ENCODE measurements around the gene WFDC10B.
"Not testable (repeated sequence)": the region's sequence is repeated elsewhere in the genome, so short reads cannot be mapped to it uniquely, and the experiment has no call there.

Gene WFDC10B

DNA sequence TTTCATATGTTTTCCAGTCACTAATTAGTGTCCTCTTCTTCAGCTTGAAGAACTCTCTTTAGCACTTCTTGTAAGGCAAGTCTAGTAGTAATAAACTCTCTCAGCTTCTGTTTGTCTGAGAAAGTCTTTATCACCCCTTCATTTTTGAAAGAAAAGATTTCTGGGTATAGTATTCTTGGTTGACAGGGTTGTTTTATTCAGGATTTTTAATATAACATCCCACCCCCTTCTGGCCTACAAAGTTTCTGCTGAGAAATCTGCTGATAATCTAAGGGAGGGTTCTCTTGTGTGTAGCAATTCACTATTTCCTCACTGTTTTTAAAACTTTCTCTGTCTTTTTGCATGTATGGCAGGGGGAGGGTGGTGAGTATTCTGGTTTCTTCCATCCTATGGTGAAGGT lies 25.2 kb downstream of the WFDC10B start:
- Histone ChIP-seq H3K4me2 (ENCODE audit: low read length) (no peak overlapping the region), H3F3A (ENCODE audit: insufficient read depth, low read length) (no peaks in the 10 kb centered on the region), H4K20me1 (ENCODE audit: insufficient read depth, low read length) (no peaks in the 10 kb centered on the region)

GRCh38 chr20:45672765-45673164 lies 32.1 kb downstream of the WFDC10B start:
- Histone ChIP-seq H3K9me3 (ENCODE audit: low read length) (no peaks in the 10 kb centered on the region), H3K9me2 (ENCODE audit: low read depth, low read length) (no peaks in the 10 kb centered on the region), H3K36me3 (ENCODE audit: insufficient read depth, low read length) (no peaks in the 10 kb centered on the region), H3K9ac (ENCODE audit: low read length) (no peak overlapping the region), H4K20me1 (ENCODE audit: insufficient read depth, low read length) (no peaks in the 10 kb centered on the region), H3K4me2 (ENCODE audit: low read length) (no peak overlapping the region), H3K79me2 (ENCODE audit: insufficient read depth, low read length) (no peaks in the 10 kb centered on the region), H3K27me3 (ENCODE audit: insufficient read depth, low read length) (0 out of 2 replicates have a peak, but pooled peaks cover 3% of the 10 kb centered on the region), H3K4me1 (ENCODE audit: insufficient read depth, low read length, severe bottlenecking) (no peaks in the 10 kb centered on the region), H3F3A (ENCODE audit: insufficient read depth, low read length) (no peaks in the 10 kb centered on the region), H2AFZ (ENCODE audit: low read length) (no peak overlapping the region), H3K27ac (ENCODE audit: low read depth, low read length, poor library complexity, severe bottlenecking) (no peak overlapping the region), H3K4me3 (ENCODE audit: low read depth, low read length, poor library complexity, severe bottlenecking) (no peak overlapping the region)
- TF ChIP-seq CTCF (IDR thresholded peaks at IDR 0.05; ENCODE audit: low read length) (no peak), EZH2 (IDR thresholded peaks at IDR 0.05; ENCODE audit: borderline replicate concordance, low read length) (no peak)

More for the DNA sequence above, 25.2 kb downstream of the WFDC10B start:
- H3K27ac ChIP-seq (ENCODE audit: low read depth, low read length, poor library complexity, severe bottlenecking) = no peak overlapping the region
- no peaks in the 10 kb centered on the region for H3K79me2 ChIP-seq (ENCODE audit: insufficient read depth, low read length)
- H3K9me3 ChIP-seq (ENCODE audit: low read length) = no peaks in the 10 kb centered on the region; the same call in 1 of the 2 replicates
- H3K9ac ChIP-seq (ENCODE audit: low read length) = no peak overlapping the region
- no peaks in the 10 kb centered on the region for H3K36me3 ChIP-seq (ENCODE audit: insufficient read depth, low read length)
- no peaks in the 10 kb centered on the region for H3K27me3 ChIP-seq (ENCODE audit: insufficient read depth, low read length)
- no peak overlapping the region for H3K4me3 ChIP-seq (ENCODE audit: low read depth, low read length, poor library complexity, severe bottlenecking)
- TF ChIP-seq EZH2 (IDR thresholded peaks at IDR 0.05; ENCODE audit: borderline replicate concordance, low read length) (no peak), CTCF (IDR thresholded peaks at IDR 0.05; ENCODE audit: low read length) (no peak)
- no peaks in the 10 kb centered on the region for H3K4me1 ChIP-seq (ENCODE audit: insufficient read depth, low read length, severe bottlenecking)
- H2AFZ ChIP-seq (ENCODE audit: low read length) = no peak overlapping the region
- H3K9me2 ChIP-seq (ENCODE audit: low read depth, low read length) = no peaks in the 10 kb centered on the region

DNA sequence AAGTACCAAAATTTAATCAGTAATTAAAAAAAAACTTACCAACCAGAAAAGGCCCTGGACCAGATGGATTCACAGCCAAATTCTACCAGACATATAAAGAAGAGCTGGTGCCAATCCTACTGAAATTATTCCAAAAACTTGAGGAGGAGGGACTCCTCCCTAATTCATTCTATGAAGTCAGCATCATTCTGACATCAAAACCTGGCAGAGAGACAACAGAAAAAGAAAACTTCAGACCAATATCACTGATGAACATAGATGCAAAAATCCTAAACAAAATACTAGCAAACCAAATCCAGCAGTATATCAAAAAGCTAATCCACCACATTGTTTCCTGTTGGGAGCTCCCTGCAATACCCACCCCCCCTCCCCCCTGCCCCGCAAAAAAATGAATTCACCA lies 34.7 kb downstream of the WFDC10B start, which contains the start of gene WFDC11:
TSS of gene WFDC11 (minus strand) at position 101 of the 400 bp plus-strand sequence. CDS start 19,639 bp downstream, outside the sequence.
- H3K9me3 ChIP-seq (ENCODE audit: low read length) = no peaks in the 10 kb centered on the region
- H3K36me3 ChIP-seq (ENCODE audit: insufficient read depth, low read length) = no peaks in the 10 kb centered on the region
- H3K4me3 ChIP-seq (ENCODE audit: low read depth, low read length, poor library complexity, severe bottlenecking) = no peak within 1 kb of the TSS
- no peaks in the 10 kb centered on the region for H3K4me1 ChIP-seq (ENCODE audit: insufficient read depth, low read length, severe bottlenecking)
- no peak for TF ChIP-seq CTCF (IDR thresholded peaks at IDR 0.05; ENCODE audit: low read length)
- no peak for TF ChIP-seq EZH2 (IDR thresholded peaks at IDR 0.05; ENCODE audit: borderline replicate concordance, low read length)
- no peaks in the 10 kb centered on the region for H3K79me2 ChIP-seq (ENCODE audit: insufficient read depth, low read length)
- H3F3A ChIP-seq (ENCODE audit: insufficient read depth, low read length) = no peaks in the 10 kb centered on the region
- no peak within 1 kb of the TSS for H3K4me2 ChIP-seq (ENCODE audit: low read length)
- no peaks in the 10 kb centered on the region for H4K20me1 ChIP-seq (ENCODE audit: insufficient read depth, low read length)
- H3K27ac ChIP-seq (ENCODE audit: low read depth, low read length, poor library complexity, severe bottlenecking) = no peak within 1 kb of the TSS
- H2AFZ ChIP-seq (ENCODE audit: low read length) = no peak within 1 kb of the TSS
- H3K27me3 ChIP-seq (ENCODE audit: insufficient read depth, low read length) = 0 out of 2 replicates have a peak, but pooled peaks cover 3% of the 10 kb centered on the region
- H3K9me2 ChIP-seq (ENCODE audit: low read depth, low read length) = no peaks in the 10 kb centered on the region
- no peak within 1 kb of the TSS for H3K9ac ChIP-seq (ENCODE audit: low read length)

- not testable (repeated sequence) for H2AFZ ChIP-seq (ENCODE audit: low read length); H3K9me3 ChIP-seq (ENCODE audit: low read length); H3K4me1 ChIP-seq (ENCODE audit: insufficient read depth, low read length, severe bottlenecking); H3K4me2 ChIP-seq (ENCODE audit: low read length); H3K9me2 ChIP-seq (ENCODE audit: low read depth, low read length); H3K4me3 ChIP-seq (ENCODE audit: low read depth, low read length, poor library complexity, severe bottlenecking); H3F3A ChIP-seq (ENCODE audit: insufficient read depth, low read length); H3K9ac ChIP-seq (ENCODE audit: low read length); H4K20me1 ChIP-seq (ENCODE audit: insufficient read depth, low read length); H3K27me3 ChIP-seq (ENCODE audit: insufficient read depth, low read length); H3K36me3 ChIP-seq (ENCODE audit: insufficient read depth, low read length); H3K79me2 ChIP-seq (ENCODE audit: insufficient read depth, low read length); H3K27ac ChIP-seq (ENCODE audit: low read depth, low read length, poor library complexity, severe bottlenecking)
Measured at GRCh38 chr20:45657038-45657437, 47.8 kb downstream of the WFDC10B start.

- H3F3A ChIP-seq (ENCODE audit: insufficient read depth, low read length); H3K36me3 ChIP-seq (ENCODE audit: insufficient read depth, low read length); H3K4me3 ChIP-seq (ENCODE audit: low read depth, low read length, poor library complexity, severe bottlenecking); H3K4me1 ChIP-seq (ENCODE audit: insufficient read depth, low read length, severe bottlenecking); H3K27ac ChIP-seq (ENCODE audit: low read depth, low read length, poor library complexity, severe bottlenecking); H3K79me2 ChIP-seq (ENCODE audit: insufficient read depth, low read length); H3K9ac ChIP-seq (ENCODE audit: low read length); H3K9me2 ChIP-seq (ENCODE audit: low read depth, low read length); H3K4me2 ChIP-seq (ENCODE audit: low read length); H2AFZ ChIP-seq (ENCODE audit: low read length); H4K20me1 ChIP-seq (ENCODE audit: insufficient read depth, low read length); H3K27me3 ChIP-seq (ENCODE audit: insufficient read depth, low read length); H3K9me3 ChIP-seq (ENCODE audit: low read length): not testable (repeated sequence)
Measured at GRCh38 chr20:45651726-45652125, 53.1 kb downstream of the WFDC10B start.

All from OCI-LY1 (cell line).